Measurements from ENCODE around the gene MCAT.

MCAT gene

DNA sequence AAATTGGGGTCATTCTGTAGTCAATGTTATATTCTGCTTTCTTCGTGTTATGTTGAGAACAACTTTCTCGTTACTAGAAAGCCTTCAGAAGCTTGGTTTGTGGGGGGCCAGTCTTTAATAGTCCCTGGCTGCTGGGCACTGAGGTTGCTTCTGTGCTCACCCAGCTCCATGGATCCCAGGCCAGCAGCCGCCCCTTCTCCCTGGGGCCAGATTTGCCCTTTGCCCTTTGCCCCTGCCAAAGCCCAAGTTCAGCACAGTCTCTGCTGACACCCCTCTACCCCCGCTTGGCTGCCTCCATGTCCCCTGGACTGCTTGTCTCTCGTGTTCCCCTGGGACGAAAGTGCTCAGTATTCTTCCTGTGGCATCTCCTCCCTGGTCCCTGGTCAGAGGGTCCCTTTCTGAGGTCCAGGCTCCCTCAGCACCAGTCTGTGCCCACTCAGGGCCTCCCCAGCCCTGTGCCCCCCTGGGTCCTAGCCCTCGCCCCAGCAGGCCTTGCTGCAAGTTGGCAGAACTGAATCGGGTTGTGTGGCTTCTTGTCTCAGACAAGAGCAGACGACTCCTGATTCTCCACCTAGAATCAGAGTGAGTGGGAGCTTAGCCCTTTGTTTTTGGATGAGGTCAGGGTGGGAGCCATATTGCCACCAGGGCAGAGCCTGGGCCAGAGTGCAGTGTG, 14.8 kb upstream of the MCAT start:
- no CpG with 5 or more reads among the region's 9 CpGs for WGBS (ENCODE audit: extremely low coverage, insufficient coverage, low lambda C conversion rate)
- no peak overlapping the region for H3K23ac ChIP-seq (ENCODE audit: low read length)
- no peaks in the 10 kb centered on the region for H3K79me1 ChIP-seq (ENCODE audit: low read length)
- H4K8ac ChIP-seq (ENCODE audit: low read depth, low read length) = no peak overlapping the region
- DNase-seq = no peak
- H3K9ac ChIP-seq (ENCODE audit: low read length) = no peak overlapping the region
- H2BK5ac ChIP-seq (ENCODE audit: low read length) = no peak overlapping the region
- no peaks in the 10 kb centered on the region for H3K36me3 ChIP-seq (ENCODE audit: control insufficient read depth, insufficient read depth, low read length)
- no peak overlapping the region for H3K56ac ChIP-seq (ENCODE audit: low read length)
- H3K4me3 ChIP-seq (ENCODE audit: low read length) = no peak overlapping the region
- H3K18ac ChIP-seq (ENCODE audit: low read length) = no peak overlapping the region
- H2BK120ac ChIP-seq (ENCODE audit: low read depth, low read length) = no peak overlapping the region
- H3K79me2 ChIP-seq (ENCODE audit: control insufficient read depth, insufficient read depth, low read length) = no peaks in the 10 kb centered on the region
- no peak overlapping the region for H3K4ac ChIP-seq (ENCODE audit: low read depth, low read length)
- H2AK5ac ChIP-seq (ENCODE audit: low read length) = no peak overlapping the region
- no peak overlapping the region for H4K5ac ChIP-seq (ENCODE audit: low read length)
- no peak overlapping the region for H3K27ac ChIP-seq (ENCODE audit: low read depth, low read length)
- H2BK15ac ChIP-seq (replicated peaks; ENCODE audit: low read depth) = no peak overlapping the region
- H3K4me1 ChIP-seq (ENCODE audit: control insufficient read depth, low read depth, low read length) = no peaks in the 10 kb centered on the region
- no peak overlapping the region for H3K4me2 ChIP-seq (ENCODE audit: low read length)
- H3K27me3 ChIP-seq (ENCODE audit: insufficient read depth, low read length, poor library complexity) = no peaks in the 10 kb centered on the region

DNA sequence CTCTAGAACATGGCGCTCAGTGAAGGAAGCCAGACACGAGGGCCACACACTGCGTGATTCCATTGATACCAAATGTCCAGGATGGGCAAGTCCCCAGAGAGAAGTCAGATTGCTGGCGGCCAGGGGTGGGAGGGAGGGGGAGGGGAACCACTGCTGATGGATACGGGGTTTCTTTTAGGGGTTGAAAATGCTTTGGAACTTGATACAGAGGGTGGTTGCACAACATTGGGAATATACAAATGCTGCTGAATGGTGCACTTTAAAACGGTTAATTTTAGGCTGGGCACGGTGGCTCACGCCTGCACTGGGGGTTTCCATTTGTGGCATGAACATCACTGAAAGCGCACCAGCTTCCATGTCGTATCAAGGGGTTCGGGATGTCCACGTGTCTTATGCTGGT, 13.2 kb upstream of the MCAT start:
- Histone ChIP-seq H3K18ac (ENCODE audit: low read length) (no peak overlapping the region), H2AK5ac (ENCODE audit: low read length) (no peak overlapping the region), H2BK15ac (replicated peaks; ENCODE audit: low read depth) (no peak overlapping the region), H3K79me2 (ENCODE audit: control insufficient read depth, insufficient read depth, low read length) (no peaks in the 10 kb centered on the region), H2BK5ac (ENCODE audit: low read length) (no peak overlapping the region), H3K23ac (ENCODE audit: low read length) (no peak overlapping the region), H3K27ac (ENCODE audit: low read depth, low read length) (no peak overlapping the region), H3K4me3 (ENCODE audit: low read length) (no peak overlapping the region), H3K4me2 (ENCODE audit: low read length) (no peak overlapping the region), H2BK120ac (ENCODE audit: low read depth, low read length) (no peak overlapping the region), H3K4ac (ENCODE audit: low read depth, low read length) (no peak overlapping the region), H3K9ac (ENCODE audit: low read length) (no peak overlapping the region), H3K4me1 (ENCODE audit: control insufficient read depth, low read depth, low read length) (no peaks in the 10 kb centered on the region), H3K27me3 (ENCODE audit: insufficient read depth, low read length, poor library complexity) (no peaks in the 10 kb centered on the region), H4K5ac (ENCODE audit: low read length) (no peak overlapping the region), H3K79me1 (ENCODE audit: low read length) (no peaks in the 10 kb centered on the region), H3K56ac (ENCODE audit: low read length) (no peak overlapping the region), H4K8ac (ENCODE audit: low read depth, low read length) (no peak overlapping the region), H3K36me3 (ENCODE audit: control insufficient read depth, insufficient read depth, low read length) (no peaks in the 10 kb centered on the region)
- no peak for DNase-seq
- no CpG with 5 or more reads among the region's 12 CpGs for WGBS (ENCODE audit: extremely low coverage, insufficient coverage, low lambda C conversion rate)

DNA sequence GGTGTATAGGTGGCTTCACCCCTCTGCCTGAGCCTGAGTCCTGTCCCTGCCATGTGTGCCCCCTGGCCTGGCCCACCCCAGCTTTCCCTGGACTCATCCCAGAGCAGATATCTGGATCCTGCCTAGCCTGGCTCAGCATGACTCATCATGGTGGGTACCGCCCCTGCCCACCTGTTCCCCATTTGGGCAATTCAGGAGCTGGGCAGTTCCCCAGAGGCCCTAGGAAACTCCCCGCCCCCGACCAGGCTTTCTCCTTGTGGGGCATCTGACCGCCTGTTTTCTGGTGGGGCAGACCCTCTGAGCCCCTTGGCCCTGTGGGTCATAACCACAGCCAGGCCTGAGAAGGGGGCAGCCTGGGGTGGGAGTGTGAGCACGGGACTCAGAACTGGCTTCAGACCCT, 12.6 kb upstream of the MCAT start:
- H3K79me2 ChIP-seq (ENCODE audit: control insufficient read depth, insufficient read depth, low read length) = no peaks in the 10 kb centered on the region
- no peak overlapping the region for H3K23ac ChIP-seq (ENCODE audit: low read length)
- H3K4ac ChIP-seq (ENCODE audit: low read depth, low read length) = no peak overlapping the region
- no peaks in the 10 kb centered on the region for H3K4me1 ChIP-seq (ENCODE audit: control insufficient read depth, low read depth, low read length)
- DNase-seq = no peak
- H3K27ac ChIP-seq (ENCODE audit: low read depth, low read length) = no peak overlapping the region
- no peaks in the 10 kb centered on the region for H3K79me1 ChIP-seq (ENCODE audit: low read length)
- no peak overlapping the region for H4K5ac ChIP-seq (ENCODE audit: low read length)
- no CpG with 5 or more reads among the region's 5 CpGs for WGBS (ENCODE audit: extremely low coverage, insufficient coverage, low lambda C conversion rate)
- H3K36me3 ChIP-seq (ENCODE audit: control insufficient read depth, insufficient read depth, low read length) = no peaks in the 10 kb centered on the region
- no peak overlapping the region for H2BK120ac ChIP-seq (ENCODE audit: low read depth, low read length)
- no peak overlapping the region for H2BK5ac ChIP-seq (ENCODE audit: low read length)
- no peak overlapping the region for H3K56ac ChIP-seq (ENCODE audit: low read length)
- no peaks in the 10 kb centered on the region for H3K27me3 ChIP-seq (ENCODE audit: insufficient read depth, low read length, poor library complexity)
- no peak overlapping the region for H3K9ac ChIP-seq (ENCODE audit: low read length)
- H4K8ac ChIP-seq (ENCODE audit: low read depth, low read length) = no peak overlapping the region
- no peak overlapping the region for H2AK5ac ChIP-seq (ENCODE audit: low read length)
- H3K4me2 ChIP-seq (ENCODE audit: low read length) = no peak overlapping the region
- H2BK15ac ChIP-seq (replicated peaks; ENCODE audit: low read depth) = no peak overlapping the region
- H3K18ac ChIP-seq (ENCODE audit: low read length) = no peak overlapping the region
- H3K4me3 ChIP-seq (ENCODE audit: low read length) = no peak overlapping the region

- no peak overlapping the region for H3K4me2 ChIP-seq (ENCODE audit: low read length)
- no peak overlapping the region for H2BK120ac ChIP-seq (ENCODE audit: low read depth, low read length)
- no peaks in the 10 kb centered on the region for H3K27me3 ChIP-seq (ENCODE audit: insufficient read depth, low read length, poor library complexity)
- no peak overlapping the region for H3K56ac ChIP-seq (ENCODE audit: low read length)
- H3K9ac ChIP-seq (ENCODE audit: low read length) = no peak overlapping the region
- H3K27ac ChIP-seq (ENCODE audit: low read depth, low read length) = no peak overlapping the region
- no peak overlapping the region for H2BK5ac ChIP-seq (ENCODE audit: low read length)
- H3K4ac ChIP-seq (ENCODE audit: low read depth, low read length) = no peak overlapping the region
- no peak overlapping the region for H4K5ac ChIP-seq (ENCODE audit: low read length)
- no peak overlapping the region for H3K18ac ChIP-seq (ENCODE audit: low read length)
- no peaks in the 10 kb centered on the region for H3K79me2 ChIP-seq (ENCODE audit: control insufficient read depth, insufficient read depth, low read length)
- no peaks in the 10 kb centered on the region for H3K79me1 ChIP-seq (ENCODE audit: low read length)
- WGBS (ENCODE audit: extremely low coverage, insufficient coverage, low lambda C conversion rate) = no CpG with 5 or more reads among the region's 27 CpGs
- DNase-seq = no peak
- H3K36me3 ChIP-seq (ENCODE audit: control insufficient read depth, insufficient read depth, low read length) = no peaks in the 10 kb centered on the region
- H2AK5ac ChIP-seq (ENCODE audit: low read length) = no peak overlapping the region
- H3K23ac ChIP-seq (ENCODE audit: low read length) = no peak overlapping the region
- H4K8ac ChIP-seq (ENCODE audit: low read depth, low read length) = no peak overlapping the region
- no peaks in the 10 kb centered on the region for H3K4me1 ChIP-seq (ENCODE audit: control insufficient read depth, low read depth, low read length)
- no peak overlapping the region for H2BK15ac ChIP-seq (replicated peaks; ENCODE audit: low read depth)
- H3K4me3 ChIP-seq (ENCODE audit: low read length) = no peak overlapping the region
These were observed 11.8 kb upstream of the MCAT start for GRCh38 chr22:43154887-43155536.

DNA sequence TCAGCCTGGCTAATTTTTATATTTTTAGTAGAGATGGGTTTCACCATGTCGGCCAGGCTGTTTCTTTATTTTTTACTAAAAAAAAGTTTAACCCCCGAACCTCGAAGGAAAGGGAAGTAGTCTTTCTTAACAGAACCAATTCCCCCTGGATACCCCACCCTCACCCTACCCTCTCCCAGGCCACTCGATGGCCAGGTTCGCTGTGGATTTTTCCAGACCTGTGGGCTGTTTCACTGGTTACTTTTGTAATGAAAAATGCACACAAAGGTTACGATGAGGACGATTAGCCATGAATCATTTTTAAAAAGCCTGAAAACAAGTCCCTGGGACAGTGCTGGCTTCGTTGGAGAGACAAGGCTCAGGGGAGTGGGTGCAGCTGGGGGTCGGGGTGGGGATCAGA, 10.7 kb upstream of the MCAT start:
- H3K79me1 ChIP-seq (ENCODE audit: low read length) = no peaks in the 10 kb centered on the region
- H3K23ac ChIP-seq (ENCODE audit: low read length) = no peak overlapping the region
- H3K56ac ChIP-seq (ENCODE audit: low read length) = no peak overlapping the region
- no peak overlapping the region for H3K18ac ChIP-seq (ENCODE audit: low read length)
- no peaks in the 10 kb centered on the region for H3K36me3 ChIP-seq (ENCODE audit: control insufficient read depth, insufficient read depth, low read length)
- no peak overlapping the region for H3K4me2 ChIP-seq (ENCODE audit: low read length)
- no peaks in the 10 kb centered on the region for H3K4me1 ChIP-seq (ENCODE audit: control insufficient read depth, low read depth, low read length)
- no peak overlapping the region for H3K9ac ChIP-seq (ENCODE audit: low read length)
- H4K8ac ChIP-seq (ENCODE audit: low read depth, low read length) = no peak overlapping the region
- H2BK120ac ChIP-seq (ENCODE audit: low read depth, low read length) = no peak overlapping the region
- H4K5ac ChIP-seq (ENCODE audit: low read length) = no peak overlapping the region
- H3K27me3 ChIP-seq (ENCODE audit: insufficient read depth, low read length, poor library complexity) = no peaks in the 10 kb centered on the region
- H3K4me3 ChIP-seq (ENCODE audit: low read length) = no peak overlapping the region
- H2AK5ac ChIP-seq (ENCODE audit: low read length) = no peak overlapping the region
- no peaks in the 10 kb centered on the region for H3K79me2 ChIP-seq (ENCODE audit: control insufficient read depth, insufficient read depth, low read length)
- WGBS (ENCODE audit: extremely low coverage, insufficient coverage, low lambda C conversion rate) = no CpG with 5 or more reads among the region's 9 CpGs
- no peak overlapping the region for H3K4ac ChIP-seq (ENCODE audit: low read depth, low read length)
- no peak overlapping the region for H2BK15ac ChIP-seq (replicated peaks; ENCODE audit: low read depth)
- no peak overlapping the region for H3K27ac ChIP-seq (ENCODE audit: low read depth, low read length)
- no peak overlapping the region for H2BK5ac ChIP-seq (ENCODE audit: low read length)
- no peak for DNase-seq
